Stimulated activated CD8-positive, alpha-beta memory T cell treated with anti-CD3 and anti-CD28 coated beads, Interleukin-15, amount 100 ng/mL, for 4 hours (primary cell): ENCODE data around the gene OSCAR.
"Not testable (repeated sequence)": the region's sequence is repeated elsewhere in the genome, so short reads cannot be mapped to it uniquely, and the experiment has no call there.

ENCODE experiments used
- DNase-seq, 2 donors: peaks; one replicate each; pipeline ENCODE4 v3.0.0-alpha.2; 2020; ENCODE audit warnings: low read depth in 2 of 2

Gene OSCAR

GRCh38 chr19:54125713-54126112 is 25.1 kb upstream of the OSCAR start:
- DNase-seq: no peak

- DNase-seq: no peak
Measured at GRCh38 chr19:54124393-54124792, 23.8 kb upstream of the OSCAR start.

- no peak for DNase-seq
Measured at GRCh38 chr19:54123682-54124081, 23.1 kb upstream of the OSCAR start.

- DNase-seq: no peak
Measured at GRCh38 chr19:54121259-54121658, 20.7 kb upstream of the OSCAR start.

GRCh38 chr19:54115109-54116063 is 14.8 kb upstream of the OSCAR start, which contains the start of the genes PRPF31 and TFPT:
PRPF31 (plus strand) TSS chr19:54115754; CDS start chr19:54118279, 2,525 bp downstream.
TFPT (minus strand) TSS chr19:54115657; CDS start chr19:54115269, 388 bp downstream.
- peak; percentile 87 to 97 for DNase-seq

- DNase-seq: no peak
Measured at GRCh38 chr19:54114340-54115108, 13.9 kb upstream of the OSCAR start.

GRCh38 chr19:54109651-54110050 is 9.0 kb upstream of the OSCAR start:
- DNase-seq: no peak

- DNase-seq: no peak
Measured at GRCh38 chr19:54108496-54108895, 7.9 kb upstream of the OSCAR start.

- no peak for DNase-seq
Measured at GRCh38 chr19:54107876-54108490, 7.4 kb upstream of the OSCAR start.

- DNase-seq: no peak
Measured at GRCh38 chr19:54106716-54107115, 6.1 kb upstream of the OSCAR start.

- DNase-seq: no peak
Measured at GRCh38 chr19:54105796-54106195, 5.2 kb upstream of the OSCAR start.

GRCh38 chr19:54104998-54105715 is 4.6 kb upstream of the OSCAR start:
- DNase-seq: no peak

- peak; percentile 96 for DNase-seq
Measured at GRCh38 chr19:54102421-54103169, 2.0 kb upstream of the OSCAR start, which contains the start of gene NDUFA3. NDUFA3 (plus strand) TSS chr19:54102855; CDS start chr19:54102879, 24 bp downstream.

GRCh38 chr19:54099903-54100255 is 724 bp downstream of the OSCAR start:
- DNase-seq: not testable (repeated sequence)

GRCh38 chr19:54099190-54099902 is 1.3 kb downstream of the OSCAR start:
- DNase-seq: no peak

- DNase-seq: no peak
Measured at GRCh38 chr19:54096617-54097106, 3.9 kb downstream of the OSCAR start.

GRCh38 chr19:54095859-54096616 is 4.6 kb downstream of the OSCAR start:
- peak in 1 of 2 donors; percentile 38 for DNase-seq

- no peak for DNase-seq
Measured at GRCh38 chr19:54095136-54095858, 5.3 kb downstream of the OSCAR start.
